Stimulated activated CD4-positive, alpha-beta T cell treated with anti-CD3 and anti-CD28 coated beads, Interleukin-15, amount 100 ng/mL, for 1 hour (primary cell): ENCODE measurements around the gene ARHGAP21.

Experiments
- DNase-seq, 2 donors: peaks; one replicate each; pipeline ENCODE4 v3.0.0-alpha.2; 2020; ENCODE audit warnings: low read depth in 1 of 2, low spot score in 1 of 2

ARHGAP21 gene

GRCh38 chr10:24579448-24579847 lies 144.2 kb downstream of the ARHGAP21 start:
- DNase-seq = no peak

DNA sequence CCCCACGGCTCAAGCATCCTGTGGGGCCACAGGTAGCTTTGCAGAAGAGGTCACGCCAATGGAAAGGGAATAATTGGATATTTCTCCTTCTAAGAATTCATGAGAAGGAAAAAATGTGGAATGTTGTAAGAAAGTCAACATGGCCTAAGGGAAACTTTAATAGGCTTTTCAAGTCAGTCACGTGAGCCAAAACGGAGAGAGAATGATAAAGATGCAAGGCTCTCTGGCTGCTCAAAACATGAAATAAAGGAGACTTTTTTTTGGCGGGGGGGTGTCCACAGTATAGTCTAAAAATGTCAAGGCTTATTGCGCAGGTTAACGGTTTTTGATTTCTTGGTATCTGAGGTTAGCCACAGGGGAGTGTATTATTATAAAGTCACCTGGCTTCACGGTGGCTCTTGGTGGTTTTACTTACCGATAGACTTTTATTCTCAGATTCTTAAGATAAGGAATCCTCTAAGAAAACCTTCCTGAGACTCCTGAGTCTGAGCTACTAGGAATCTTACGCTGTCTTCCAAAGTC lies 148.1 kb downstream of the ARHGAP21 start:
- DNase-seq = no peak

DNA sequence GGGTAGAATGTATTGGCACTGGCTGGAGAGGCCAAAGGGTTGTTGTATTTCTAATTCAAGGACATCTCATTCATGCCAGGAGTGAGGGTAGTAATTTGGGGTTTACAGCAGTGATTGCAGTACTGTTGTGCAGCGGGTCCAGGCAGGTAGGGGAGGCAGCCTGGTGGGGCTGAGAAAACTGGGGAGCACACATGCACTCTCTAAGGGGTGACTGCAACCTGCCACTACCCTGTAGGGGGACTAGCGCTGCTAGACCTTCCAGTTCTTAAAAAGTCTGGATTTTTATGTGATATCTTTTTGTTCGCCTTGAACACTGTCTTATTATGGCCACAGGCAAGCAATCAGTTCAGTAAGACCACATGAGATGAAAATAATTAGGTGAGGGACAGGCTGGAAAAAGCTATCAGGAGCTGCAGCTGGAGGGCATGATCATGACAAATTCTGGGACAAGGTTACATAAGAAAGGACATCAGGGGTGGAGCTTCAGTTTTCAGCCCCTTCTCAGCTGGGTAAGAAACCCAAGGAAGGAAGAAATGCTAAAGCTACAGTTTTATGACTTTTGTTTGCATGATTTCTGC lies 149.0 kb downstream of the ARHGAP21 start:
- no peak for DNase-seq

GRCh38 chr10:24574161-24574560 lies 149.5 kb downstream of the ARHGAP21 start:
- DNase-seq = no peak

GRCh38 chr10:24571870-24572450 lies 151.7 kb downstream of the ARHGAP21 start:
- no peak for DNase-seq

GRCh38 chr10:24570658-24571426 lies 152.8 kb downstream of the ARHGAP21 start:
- DNase-seq = no peak

- DNase-seq = no peak
Measured at GRCh38 chr10:24569828-24570657, 153.6 kb downstream of the ARHGAP21 start.

DNA sequence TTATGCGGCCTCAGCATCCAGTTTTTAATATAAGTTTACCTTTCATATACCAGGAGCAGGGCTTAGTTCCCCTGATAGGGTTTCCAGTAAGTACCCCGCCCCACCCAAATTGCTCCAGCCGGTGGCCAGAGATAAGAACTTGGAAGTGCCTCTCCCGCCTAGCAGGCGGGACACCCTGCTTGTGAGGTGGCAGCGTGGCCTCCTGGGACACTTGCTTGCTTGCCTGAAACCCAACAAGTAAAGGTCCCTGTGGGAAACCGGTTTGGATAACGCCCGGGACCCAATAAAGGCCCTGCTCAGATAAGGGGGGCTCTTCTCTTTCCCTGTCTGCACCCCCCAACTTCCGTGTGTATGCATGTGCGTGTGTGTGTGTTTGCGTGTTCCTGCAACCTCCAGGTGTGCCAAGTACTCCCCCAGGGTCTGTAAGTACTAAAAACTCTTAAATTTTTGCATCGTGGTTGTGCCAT lies 154.3 kb downstream of the ARHGAP21 start:
- no peak for DNase-seq

DNA sequence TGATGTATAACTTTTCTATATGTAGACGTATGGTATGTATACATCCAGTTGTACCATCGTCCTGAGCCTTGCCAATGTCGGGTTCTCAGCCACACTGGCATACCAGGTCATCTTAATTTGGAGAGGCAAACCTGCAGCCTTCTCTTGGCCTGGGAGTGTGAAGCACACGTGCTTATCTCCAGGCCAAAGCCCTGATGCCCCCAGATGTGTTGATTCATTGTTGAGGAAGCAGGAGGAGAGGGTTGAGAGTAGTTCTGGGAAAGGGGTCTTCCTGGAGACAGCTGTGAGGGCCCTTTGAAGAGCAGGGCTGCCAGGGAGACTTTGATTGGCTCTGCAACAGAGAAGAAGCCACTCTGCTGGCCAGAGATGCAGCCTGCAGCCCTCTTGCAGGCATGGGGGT lies 155.6 kb downstream of the ARHGAP21 start:
- no peak for DNase-seq

GRCh38 chr10:24561453-24561852 lies 162.2 kb downstream of the ARHGAP21 start:
- DNase-seq = no peak

GRCh38 chr10:24556750-24557742 lies 166.6 kb downstream of the ARHGAP21 start:
- DNase-seq = no peak

DNA sequence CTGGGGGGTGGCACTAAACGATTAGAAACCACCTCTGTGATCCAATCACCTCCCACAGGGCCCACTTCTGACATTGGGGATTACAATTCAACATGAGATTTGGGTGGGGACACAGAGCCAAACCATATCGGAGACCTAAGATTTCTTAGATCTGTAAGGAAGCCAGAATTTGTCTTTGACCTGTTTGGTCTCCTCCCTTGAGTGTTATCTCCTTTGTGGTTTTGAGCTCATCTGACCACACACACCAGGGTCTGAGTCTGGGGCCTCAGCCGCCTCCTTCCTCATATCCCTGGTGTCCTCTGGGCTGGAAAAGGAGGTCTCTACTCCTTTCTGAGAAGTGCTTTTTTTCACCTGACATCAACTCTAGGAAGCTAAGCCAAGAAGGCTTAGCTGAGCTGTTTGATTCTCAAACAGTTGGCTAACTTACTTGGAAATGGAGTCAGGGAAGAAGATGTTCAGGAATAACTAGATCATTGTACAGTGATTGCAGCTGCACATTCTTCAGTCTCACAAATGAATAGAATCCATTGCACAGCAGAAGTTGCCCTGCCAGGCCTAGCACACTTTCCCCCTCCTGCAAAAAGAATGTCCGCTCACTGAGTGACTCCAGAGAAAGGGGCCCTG lies 167.4 kb downstream of the ARHGAP21 start:
- no peak for DNase-seq

DNA sequence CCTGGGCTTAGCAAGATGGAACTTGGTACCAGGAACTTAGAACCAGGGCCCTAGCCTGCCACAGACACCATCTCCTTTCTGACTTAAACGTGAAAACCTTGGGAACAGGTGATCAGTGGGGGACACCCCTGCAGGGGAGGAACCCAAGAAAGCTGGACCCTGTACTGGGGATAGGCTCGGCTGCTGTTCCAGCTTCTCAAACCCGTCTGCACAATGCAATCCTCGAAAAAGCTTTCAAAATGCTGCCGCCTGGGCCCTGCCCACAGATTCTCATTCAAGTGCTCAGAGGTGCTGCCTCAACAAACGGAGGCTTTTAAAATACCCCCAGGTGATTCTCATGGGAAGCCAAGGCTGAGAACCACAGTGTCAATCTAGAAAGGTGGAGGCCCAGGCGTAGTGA lies 169.7 kb downstream of the ARHGAP21 start:
- no peak for DNase-seq

DNA sequence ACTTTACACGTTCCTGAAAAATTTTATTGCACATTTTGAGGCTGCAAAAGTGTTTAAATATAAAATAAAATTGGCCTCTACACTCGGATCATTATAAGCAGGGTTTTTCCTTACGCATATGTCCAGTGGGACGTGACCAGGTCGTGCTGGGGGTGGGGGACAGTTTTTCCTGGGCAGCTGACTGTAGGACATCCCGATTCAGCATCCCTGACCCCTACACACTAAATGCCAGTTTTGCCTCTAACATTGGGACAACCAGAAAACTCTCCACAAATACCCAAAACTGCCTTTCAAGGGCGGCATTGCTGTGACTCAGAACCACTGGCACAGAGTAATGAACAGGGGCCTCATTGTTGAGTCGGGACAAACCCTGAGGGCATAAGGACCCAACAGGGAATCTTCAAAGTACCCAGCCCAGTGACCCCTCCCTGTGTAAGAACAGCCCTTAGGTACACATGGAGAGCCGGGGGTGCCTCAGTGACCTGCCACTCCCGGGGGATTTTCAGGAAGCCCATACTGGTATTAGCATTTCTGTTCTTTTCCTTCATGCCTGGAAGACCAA lies 170.6 kb downstream of the ARHGAP21 start:
- no peak for DNase-seq

DNA sequence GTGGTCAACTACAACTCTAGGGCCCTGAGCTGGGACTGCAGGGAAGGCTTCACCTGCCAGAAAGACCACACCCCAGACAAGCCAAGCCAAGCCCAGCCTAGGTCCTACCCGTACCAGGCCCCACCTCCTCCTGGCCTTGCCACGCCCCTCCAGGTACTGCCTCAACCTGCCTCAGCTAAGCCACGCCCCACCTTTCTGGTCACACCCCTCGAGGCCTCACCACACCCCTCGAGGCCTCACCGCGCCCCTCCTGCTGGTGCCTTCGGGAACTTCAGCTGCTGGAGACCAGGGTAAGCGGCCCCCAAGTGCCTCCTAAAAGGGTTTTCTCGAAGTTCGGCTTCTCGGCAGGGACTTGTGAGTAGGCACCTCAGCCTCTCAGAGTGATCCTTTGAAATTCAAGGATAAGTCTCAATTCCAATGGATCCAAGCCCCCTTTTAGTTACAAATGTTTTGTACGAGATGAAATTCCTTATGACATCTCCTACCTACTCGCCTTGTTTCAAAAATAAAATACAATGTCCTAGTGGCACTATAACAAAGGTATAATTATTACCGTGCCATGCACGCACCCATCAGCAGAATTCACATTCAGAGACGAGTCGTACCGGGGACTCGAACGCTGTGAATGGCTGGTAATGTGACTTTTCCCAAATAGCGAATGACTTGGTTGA lies 171.2 kb downstream of the ARHGAP21 start:
- no peak for DNase-seq

GRCh38 chr10:24551161-24551560 lies 172.5 kb downstream of the ARHGAP21 start:
- DNase-seq = no peak

DNA sequence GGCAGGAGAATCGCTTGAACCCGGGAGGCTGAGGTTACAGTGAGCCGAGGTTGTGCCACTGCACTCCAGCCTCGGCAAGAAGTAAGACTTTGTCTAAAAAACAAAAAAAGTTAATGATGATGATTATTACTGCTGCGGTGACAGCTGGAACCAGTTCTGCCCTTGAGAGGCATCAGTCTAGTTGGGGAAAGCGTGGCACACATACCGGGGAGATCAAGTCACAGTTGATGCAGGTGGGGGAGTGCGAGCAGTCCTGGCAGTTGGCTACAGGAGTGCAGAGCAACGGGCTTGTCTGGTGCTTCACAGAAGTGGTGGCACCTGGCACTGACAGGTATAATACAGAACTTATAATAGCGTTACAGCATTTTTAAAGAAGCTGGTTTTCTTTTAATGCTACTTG lies 173.0 kb downstream of the ARHGAP21 start:
- no peak for DNase-seq

GRCh38 chr10:24545585-24545984 lies 178.1 kb downstream of the ARHGAP21 start:
- no peak for DNase-seq

DNA sequence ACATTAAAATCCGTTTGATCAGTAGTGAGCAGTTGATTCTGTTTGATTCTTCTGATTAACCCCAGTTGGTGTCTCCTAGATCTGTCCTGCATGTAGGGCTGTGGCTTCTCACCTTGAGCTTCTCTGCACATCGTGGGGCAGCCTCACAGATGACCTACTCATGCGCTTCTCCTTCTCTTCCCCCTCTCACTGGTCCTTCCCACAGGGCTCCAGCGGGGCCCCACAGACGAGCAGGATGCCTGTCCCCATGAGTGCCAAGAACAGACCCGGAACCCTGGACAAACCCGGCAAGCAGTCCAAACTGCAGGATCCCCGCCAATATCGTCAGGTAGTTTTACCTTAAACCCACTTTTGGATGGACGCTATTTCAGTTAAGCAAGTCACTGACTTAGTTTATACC lies 178.9 kb downstream of the ARHGAP21 start:
- no peak for DNase-seq
